Panc1 (cell line): Measurements from ENCODE around the gene PLD3. TPM values are rescaled to one million over a fixed set of nuclear protein-coding genes. Genes with fewer than 3 reads are reported as not detected.

Experiments used
- ATAC-seq: fragments of 200-7000 bp; cut with Tn5 transposase; 2 replicates; pipeline ENCODE4 v1.9.1; 2020; ENCODE audit warnings: mild to moderate bottlenecking, moderate library complexity
- BruUV-seq: library from RNA; stranded (reverse); fragments of 400-500 nt; replicated peaks from 2 replicates; lab custom pipeline; 2021; lab: Mats Ljungman, UMichigan
- CTCF ChIA-PET: fragments of 300-600 bp; sonication (Branson Sonifier 250); formaldehyde crosslinking; loops from one replicate; lab custom pipeline; 2022; ENCODE audit warnings: antibody characterized with exemption; lab: Charles Lee
- POLR2A ChIA-PET: fragments of 300-600 bp; sonication (Branson Sonifier 250); formaldehyde crosslinking; loops from one replicate; lab custom pipeline; 2022; ENCODE audit warnings: antibody characterized with exemption; lab: Charles Lee
- DNase-seq: peaks from one replicate; pipeline ENCODE4 v3.0.0-alpha.2; 2010; ENCODE audit warnings: low read depth, low spot score
- H3K27ac ChIP-seq: 2 replicates; pipeline ENCODE4 v1.5.1; 2011; ENCODE audit warnings: mild to moderate bottlenecking, low read length, inconsistent platforms
- H3K27me3 ChIP-seq: fragments of 200-500 bp; sonication (Bioruptor generic); 2 replicates; pipeline ENCODE4 v1.6.0; 2014; ENCODE audit warnings: low read length, inconsistent platforms; ENCODE audit not compliant: control insufficient read depth, insufficient read depth
- H3K36me3 ChIP-seq: fragments of 200-500 bp; sonication (Bioruptor generic); 2 replicates; pipeline ENCODE4 v1.5.1; 2014; ENCODE audit warnings: inconsistent platforms, mild to moderate bottlenecking, low read length, moderate library complexity; ENCODE audit not compliant: control insufficient read depth, insufficient read depth
- H3K4me1 ChIP-seq: 2 replicates; pipeline ENCODE4 v1.5.1; 2011; ENCODE audit warnings: inconsistent platforms, mild to moderate bottlenecking, low read length, moderate library complexity; ENCODE audit not compliant: control insufficient read depth, insufficient read depth
- H3K4me3 ChIP-seq, 2 experiments: 2 replicates each; pipeline ENCODE4 v1.5.1; 2011 to 2012; ENCODE audit warnings: low read depth in 2 of 2, low read length in 2 of 2, mild to moderate bottlenecking in 2 of 2, inconsistent platforms in 1 of 2, moderate library complexity in 1 of 2
- H3K9me3 ChIP-seq: fragments of 200-500 bp; sonication (Bioruptor generic); 2 replicates; pipeline ENCODE4 v1.5.1; 2014; ENCODE audit warnings: low read depth, mild to moderate bottlenecking, inconsistent platforms, low read length, moderate library complexity; ENCODE audit not compliant: control insufficient read depth, insufficient read depth
- CTCF ChIP-seq: fragments of 450-650 bp; IDR thresholded peaks from 2 replicates; pipeline ENCODE4 v1.5.1; 2017; ENCODE audit warnings: mild to moderate bottlenecking
- POLR2AphosphoS5 ChIP-seq: IDR thresholded peaks from 2 replicates; pipeline ENCODE4 v1.6.1; 2012; ENCODE audit warnings: mild to moderate bottlenecking, low read depth, low read length, moderate library complexity
- REST ChIP-seq, 2 experiments: IDR thresholded peaks; 2 replicates each; pipeline ENCODE4 v1.6.1; 2011 to 2012; ENCODE audit warnings: low read depth in 2 of 2, control low read depth in 1 of 2, low read length in 1 of 2, mild to moderate bottlenecking in 1 of 2, moderate library complexity in 1 of 2; ENCODE audit not compliant: insufficient read depth in 1 of 2
- SIN3A ChIP-seq: IDR thresholded peaks from 2 replicates; pipeline ENCODE4 v1.6.1; 2012; ENCODE audit warnings: low read depth, mild to moderate bottlenecking, low read length, moderate library complexity, borderline replicate concordance; ENCODE audit not compliant: insufficient read depth
- TCF7L2 ChIP-seq: IDR thresholded peaks from 2 replicates; pipeline ENCODE4 v1.6.1; 2011; ENCODE audit warnings: mild to moderate bottlenecking, low read depth, low read length, inconsistent platforms
- in situ Hi-C: cut with HindIII; loops from 2 replicates; pipeline ENCODE4 v1.10.0; 2016; ENCODE audit warnings: low sequenced_read_pairs, low pct_unique_long_range_greater_than_20kb
- intact Hi-C: fragments of 100-400 bp; cut with micrococcal nuclease; formaldehyde crosslinking; loops from one replicate; pipeline ENCODE4 v1.10.0; 2022; ENCODE audit not compliant: unreplicated experiment
- total RNA-seq: library from RNA; stranded (reverse); gene quantifications from one replicate; pipeline ENCODE4 v1.2.1, GENCODE V29; 2021; ENCODE audit not compliant: unreplicated experiment

PLD3 gene
- total RNA-seq, 1 experiment from 2014 or later = 81.8 TPM

- BruUV-seq = no TSS peak
- ChIA-PET POLR2A (no interaction called here), CTCF (interaction anchor here (0.6 to 0.7 kb wide), 2 partner anchors 13 to 205 kb away, joined by 4 to 7 read pairs; no protein-coding TSS in a partner anchor)
- ATAC-seq = no peak
- intact Hi-C loops (no loop called here), in situ Hi-C loops (no loop called here)
- no peaks in the 10 kb centered on the region for H3K36me3 ChIP-seq
- H3K4me3 ChIP-seq = no peak overlapping the region
- H3K4me1 ChIP-seq = no peaks in the 10 kb centered on the region
- H3K27ac ChIP-seq = no peak overlapping the region
- H3K9me3 ChIP-seq = no peaks in the 10 kb centered on the region
- H3K27me3 ChIP-seq = no peaks in the 10 kb centered on the region
- TF ChIP-seq TCF7L2 = no peak
- no peak for TF ChIP-seq CTCF
- DNase-seq = no peak
Observed at GRCh38 chr19:40381321-40381720, 32.8 kb downstream of the PLD3 start.

GRCh38 chr19:40383668-40384248, 35.3 kb downstream of the PLD3 start:
- Histone ChIP-seq H3K4me1 (no peaks in the 10 kb centered on the region), H3K4me3 (no peak overlapping the region), H3K9me3 (no peaks in the 10 kb centered on the region), H3K36me3 (no peaks in the 10 kb centered on the region), H3K27ac (no peak overlapping the region), H3K27me3 (no peaks in the 10 kb centered on the region)
- ATAC-seq (no peak), DNase-seq (no peak)
- POLR2A ChIA-PET = no interaction called here
- no TSS peak for BruUV-seq
- TF ChIP-seq CTCF = no peak
- no peak for TF ChIP-seq REST (IDR thresholded peaks at IDR 0.05; ENCODE audit: insufficient read depth in 1 of 2, low read depth in 2 of 2, low read length in 1 of 2)
- no peak for TF ChIP-seq SIN3A
- TF ChIP-seq POLR2AphosphoS5 = no peak
- no peak for TF ChIP-seq TCF7L2
- intact Hi-C loops (no loop called here), in situ Hi-C loops (no loop called here)
- CTCF ChIA-PET = no interaction called here
